GM21576 (cell line): Measurements from ENCODE around the gene SH3RF1.
A peak's percentile ranks its signal among the peaks of the same experiment; 100 is the strongest.
"Not testable (repeated sequence)": the region's sequence is repeated elsewhere in the genome, so short reads cannot be mapped to it uniquely, and the experiment has no call there.

Experiments
- ATAC-seq: cut with Tn5 transposase; IDR thresholded peaks from one replicate; pipeline ENCODE4 v1.9.1; 2021; ENCODE audit warnings: mild to moderate bottlenecking, moderate library complexity; ENCODE audit not compliant: unreplicated experiment

SH3RF1 gene

DNA sequence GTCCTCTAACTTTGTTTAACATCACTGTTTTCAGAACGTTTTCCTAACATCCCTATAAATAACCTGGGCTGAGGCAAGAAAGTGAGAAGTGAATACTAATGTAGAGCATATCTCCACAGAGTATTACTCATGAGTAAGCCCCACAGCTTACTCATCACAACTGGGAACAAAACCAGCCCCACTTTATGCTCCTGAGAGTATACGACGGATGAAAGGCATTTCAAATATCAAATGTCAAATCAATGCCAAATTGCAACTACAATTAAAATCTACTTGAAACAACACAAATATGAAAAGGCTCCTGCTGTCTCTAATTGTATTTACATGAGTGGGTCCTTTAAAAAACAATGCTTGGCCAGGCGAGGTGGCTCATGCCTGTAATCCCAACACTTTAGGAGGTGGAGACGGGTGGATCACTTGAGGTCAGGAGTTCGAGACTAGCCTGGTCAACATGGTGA, 41.2 kb downstream of the SH3RF1 start:
- no peak for ATAC-seq

DNA sequence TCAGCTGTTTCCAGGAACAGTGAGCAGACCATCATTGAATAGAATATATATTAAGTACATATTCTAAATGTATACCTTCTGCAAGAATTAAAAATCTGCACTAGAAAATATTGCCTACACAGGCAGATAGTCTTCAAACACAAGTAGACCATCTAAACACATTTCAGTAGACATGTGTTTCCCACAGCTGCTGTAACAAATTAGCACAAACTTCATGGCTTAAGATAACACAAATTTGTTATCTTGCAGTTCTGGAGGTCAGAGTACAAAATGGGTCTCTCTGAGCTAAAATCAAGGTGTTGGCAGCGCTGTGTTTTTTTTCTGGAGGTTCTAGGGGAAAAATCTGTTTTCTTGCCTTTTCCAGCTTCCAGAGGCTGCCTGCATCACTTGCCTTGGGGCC, 42.7 kb downstream of the SH3RF1 start:
- no peak for ATAC-seq

DNA sequence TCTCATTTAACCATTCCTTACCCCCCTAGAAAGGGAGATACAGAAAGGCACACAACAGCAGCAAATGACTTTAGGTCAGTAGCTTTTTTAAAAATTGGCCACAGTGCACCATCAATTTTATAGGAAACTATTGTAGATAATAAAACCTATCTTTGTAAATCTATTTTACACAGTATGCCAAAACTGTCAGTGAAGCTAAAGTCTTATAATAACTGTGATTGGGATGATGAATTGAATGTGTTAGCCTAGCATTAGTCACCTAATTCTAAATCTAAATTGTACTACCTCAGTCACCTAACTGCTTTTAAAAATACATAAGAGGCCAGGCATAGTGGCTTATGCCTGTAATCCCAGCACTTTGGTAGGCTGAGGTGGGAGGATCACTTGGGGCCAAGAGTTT, 44.2 kb downstream of the SH3RF1 start:
- no peak for ATAC-seq

DNA sequence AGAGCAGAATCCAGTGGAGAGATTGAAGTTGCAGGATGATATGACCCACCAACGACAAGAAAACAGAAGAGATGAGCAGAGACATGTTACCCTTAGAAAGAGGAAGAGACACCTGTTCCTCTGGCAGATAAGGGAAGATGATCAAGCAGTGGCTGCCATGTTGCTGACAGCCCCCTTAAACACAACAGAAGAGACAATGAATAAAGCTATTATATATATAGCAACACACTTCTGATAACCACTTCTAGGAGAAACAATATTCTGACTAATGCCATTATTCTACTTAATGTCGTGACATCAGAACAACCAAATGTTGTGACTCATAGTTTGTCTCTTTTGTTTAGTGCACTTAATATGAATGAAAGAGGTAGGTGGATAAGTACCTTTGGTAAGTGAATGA, 44.9 kb downstream of the SH3RF1 start:
- ATAC-seq: no peak

- ATAC-seq: no peak
Measured at GRCh38 chr4:169225058-169225751, 45.6 kb downstream of the SH3RF1 start.

- no peak for ATAC-seq
Measured at GRCh38 chr4:169222761-169223160, 48.0 kb downstream of the SH3RF1 start.

- no peak for ATAC-seq
Measured at GRCh38 chr4:169221662-169222061, 49.1 kb downstream of the SH3RF1 start.

GRCh38 chr4:169220854-169221411, 49.8 kb downstream of the SH3RF1 start:
- ATAC-seq: no peak

GRCh38 chr4:169220447-169220846, 50.3 kb downstream of the SH3RF1 start:
- no peak for ATAC-seq

GRCh38 chr4:169219440-169219839, 51.3 kb downstream of the SH3RF1 start:
- ATAC-seq: no peak

- ATAC-seq: peak; percentile 65
Measured at GRCh38 chr4:169215656-169216055, 55.1 kb downstream of the SH3RF1 start.

DNA sequence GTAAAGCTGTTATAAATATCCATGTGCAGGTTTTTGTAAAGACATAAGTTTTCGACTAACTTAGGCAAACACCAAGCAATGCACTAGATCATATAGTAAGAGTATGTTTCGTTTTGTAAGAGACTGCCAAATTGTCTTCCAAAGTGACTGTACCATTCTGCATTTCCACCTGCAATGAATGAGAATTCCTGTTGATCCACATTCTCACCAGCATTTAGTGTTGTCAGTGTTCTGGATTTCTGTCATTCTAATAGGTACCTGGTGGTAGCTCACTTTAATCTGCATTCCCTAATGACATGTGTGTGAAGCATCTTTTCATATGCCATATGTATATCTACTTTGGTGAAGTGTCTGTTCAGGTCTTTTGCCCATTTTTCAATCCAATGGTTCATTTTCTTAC, 57.8 kb downstream of the SH3RF1 start:
- ATAC-seq: no peak

DNA sequence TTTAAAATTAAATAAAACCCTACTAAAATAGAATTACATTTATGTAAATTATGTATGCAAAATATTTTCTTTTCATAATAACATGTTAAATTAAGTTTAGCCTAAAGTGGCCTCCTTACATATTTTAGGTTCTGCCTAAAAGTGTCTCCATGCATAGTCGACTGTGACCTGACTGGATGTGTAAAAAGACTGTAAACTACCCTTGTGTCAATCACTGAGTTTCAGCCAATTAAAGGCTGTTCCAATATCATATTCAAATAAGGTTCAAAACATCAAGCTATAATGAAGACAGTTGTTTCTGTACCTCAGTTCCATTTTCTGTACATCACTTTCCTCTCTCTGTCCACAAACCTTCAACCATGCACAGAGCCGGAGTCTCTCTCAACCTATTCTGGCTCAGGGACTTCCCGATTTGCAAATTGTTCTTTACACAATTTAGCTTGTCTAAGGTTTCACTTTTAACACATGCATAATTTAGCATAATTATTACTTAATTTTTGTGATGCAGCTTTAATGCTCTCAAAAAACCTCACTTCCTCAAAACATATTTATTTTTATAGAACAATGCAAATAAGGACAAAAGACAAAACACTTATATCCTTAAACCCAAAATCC, 60.1 kb downstream of the SH3RF1 start:
- ATAC-seq: peak; percentile 88

- ATAC-seq: no peak
Measured at GRCh38 chr4:169209388-169209883, 61.3 kb downstream of the SH3RF1 start.

GRCh38 chr4:169208516-169208915, 62.2 kb downstream of the SH3RF1 start:
- no peak for ATAC-seq

DNA sequence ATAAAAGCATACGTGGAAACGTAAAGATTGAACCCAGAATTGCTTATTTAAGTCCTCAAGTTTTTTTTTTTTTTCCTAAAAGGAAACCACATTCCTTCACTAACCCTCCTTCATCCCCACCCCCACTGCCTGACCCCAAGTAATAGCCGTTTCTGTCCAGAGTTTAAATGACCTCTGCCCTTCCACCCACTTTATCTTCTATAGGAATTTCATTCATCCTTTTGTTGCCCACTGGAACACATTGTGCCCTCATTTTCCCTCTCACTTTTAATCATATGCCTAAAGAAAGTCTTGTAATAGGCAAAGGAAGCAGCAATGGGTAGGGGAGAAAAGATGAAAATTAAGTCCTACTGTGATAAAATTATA, 62.7 kb downstream of the SH3RF1 start:
- no peak for ATAC-seq

DNA sequence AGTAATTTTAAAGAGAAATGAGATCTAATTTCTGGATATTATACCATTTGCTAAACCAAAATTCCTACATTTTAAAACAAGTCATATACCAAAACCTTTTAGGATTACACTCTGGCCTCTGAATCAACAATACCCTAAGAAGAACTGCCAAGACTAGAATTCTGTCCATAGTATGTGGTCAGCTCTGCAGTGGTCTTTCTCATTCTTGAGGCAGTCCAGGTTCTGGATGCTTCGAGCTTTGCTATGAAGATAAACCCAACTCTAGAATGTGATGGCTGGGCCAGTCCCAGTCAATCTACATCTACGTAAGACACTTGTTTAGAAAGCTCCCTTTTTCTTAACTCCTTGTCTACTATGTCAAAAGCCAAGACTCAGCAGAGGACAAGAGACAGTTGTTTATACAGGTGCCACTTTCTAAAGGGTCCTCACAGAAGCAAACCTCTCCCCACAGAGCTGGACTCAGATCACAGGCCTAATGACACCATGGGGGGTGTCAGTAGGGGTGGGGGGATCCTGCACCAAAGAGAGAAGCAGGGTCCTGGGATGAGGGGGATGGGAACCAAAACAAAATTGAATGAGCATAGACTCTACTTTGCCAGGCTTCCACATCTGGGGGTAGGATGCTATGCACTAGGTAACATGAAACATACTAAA, 63.2 kb downstream of the SH3RF1 start:
- no peak for ATAC-seq

DNA sequence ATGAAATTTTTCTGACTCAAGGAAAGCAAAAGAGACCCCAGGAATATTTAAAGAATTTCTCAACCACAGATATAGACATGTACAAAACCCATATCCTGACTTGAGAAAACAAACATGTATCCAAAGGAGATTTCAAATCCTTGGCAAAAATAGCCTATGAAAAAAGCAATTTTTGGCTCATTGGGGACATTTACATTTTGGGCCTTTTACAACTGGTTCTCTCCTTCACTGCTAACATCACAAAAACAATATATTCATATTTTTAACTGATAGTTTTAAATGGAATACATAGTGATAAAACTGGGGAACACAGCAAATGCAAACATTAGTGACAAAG, 65.0 kb downstream of the SH3RF1 start:
- no peak for ATAC-seq

- ATAC-seq: no peak
Measured at GRCh38 chr4:169205075-169205743, 65.5 kb downstream of the SH3RF1 start.

DNA sequence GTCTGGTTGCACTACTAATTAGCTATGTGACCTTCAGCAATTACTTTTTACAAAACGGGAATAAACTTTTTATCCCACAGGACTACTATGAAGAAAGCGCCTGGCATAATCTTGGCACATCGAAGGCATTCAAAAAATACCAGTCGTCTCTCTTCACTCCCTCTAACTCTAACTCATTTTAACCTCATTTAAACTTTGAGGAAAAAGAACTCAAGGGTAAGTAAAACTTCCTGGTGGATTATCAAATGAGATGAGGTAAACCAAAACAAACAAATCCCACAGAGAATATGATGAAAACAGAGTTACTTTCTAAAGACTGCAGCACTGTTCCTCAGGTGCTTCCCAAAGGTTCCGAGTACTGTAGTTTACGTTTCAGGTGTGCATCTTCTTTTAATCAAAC, 66.9 kb downstream of the SH3RF1 start:
- ATAC-seq: no peak

DNA sequence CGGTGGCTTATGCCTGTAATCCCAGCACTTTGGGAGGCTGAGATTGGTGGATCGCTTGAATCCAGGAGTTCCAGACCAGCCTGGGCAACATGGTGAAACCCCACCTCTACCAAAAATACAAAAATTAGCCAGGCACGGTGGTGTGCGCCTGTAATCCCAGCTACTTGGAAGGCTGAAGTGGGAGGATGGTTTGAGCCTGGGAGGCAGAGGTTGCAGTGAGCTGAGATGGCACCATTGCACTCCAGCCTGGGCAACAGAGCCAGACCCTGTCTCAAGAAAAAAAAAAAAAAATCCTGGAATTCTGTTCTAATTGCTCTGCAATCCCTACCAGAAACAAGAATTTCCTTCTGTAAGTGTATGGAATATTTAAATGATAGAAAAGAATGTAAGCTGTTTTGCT, 67.5 kb downstream of the SH3RF1 start:
- not testable (repeated sequence) for ATAC-seq
